ENCODE data around the gene TNRC6C. TPM values are rescaled to one million over a fixed set of nuclear protein-coding genes. Genes with fewer than 3 reads are reported as not detected.

Gene TNRC6C
- total and polyA plus RNA-seq, 4 donors, result 2.2 to 25.9 (median 13.8) TPM

DNA sequence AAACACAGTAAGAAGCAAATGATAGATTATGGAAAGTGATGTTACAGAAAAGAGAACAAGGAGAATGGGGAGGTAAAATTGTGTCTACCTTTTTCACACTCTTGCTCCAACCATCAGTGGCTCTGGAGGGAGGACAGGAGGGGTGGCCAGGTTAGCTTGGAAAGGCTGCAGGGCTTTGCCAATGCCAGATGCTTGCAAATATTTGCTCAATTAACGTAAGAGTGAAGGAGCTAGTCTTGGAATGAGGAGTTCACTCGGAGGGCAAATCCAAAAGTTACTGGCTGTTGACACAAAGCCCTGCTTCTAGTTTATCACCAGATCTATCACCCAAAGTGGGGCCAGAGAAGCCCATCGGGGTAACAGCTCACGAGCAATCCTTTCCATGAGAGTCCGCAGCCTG is 7.4 kb upstream of the TNRC6C start:
- Histone ChIP-seq H3K9me3 (ENCODE audit: control insufficient read depth in 4 of 4, insufficient read depth in 3 of 4, low read length in 3 of 4) (no peaks in the 10 kb centered on the region), H3K36me3 (ENCODE audit: control insufficient read depth in 4 of 4, insufficient read depth in 4 of 4, low read length in 4 of 4) (no peaks in the 10 kb centered on the region), H3K4me1 (ENCODE audit: control insufficient read depth in 5 of 5, insufficient read depth in 5 of 5, low read length in 5 of 5) (no peaks in the 10 kb centered on the region), H3K27me3 (ENCODE audit: control insufficient read depth in 3 of 3, insufficient read depth in 3 of 3, low read length in 2 of 3) (peaks cover 0 to 18% (median 6%) of the 10 kb centered on the region in 3 donors), H3K27ac (ENCODE audit: low read depth in 1 of 2, low read length in 1 of 2) (no peak overlapping the region), H3K9ac (ENCODE audit: insufficient read depth in 1 of 2, low read length in 2 of 2) (no peak overlapping the region), H3K4me3 (no peak overlapping the region)
- no peak for ATAC-seq (ENCODE audit: insufficient read depth, low FRiP score)
- DNase-seq, result no peak
- 57 to 73% methylated on average over 5 of the region's 5 CpGs for WGBS, 2 donors
- TF ChIP-seq, protein P1, sequence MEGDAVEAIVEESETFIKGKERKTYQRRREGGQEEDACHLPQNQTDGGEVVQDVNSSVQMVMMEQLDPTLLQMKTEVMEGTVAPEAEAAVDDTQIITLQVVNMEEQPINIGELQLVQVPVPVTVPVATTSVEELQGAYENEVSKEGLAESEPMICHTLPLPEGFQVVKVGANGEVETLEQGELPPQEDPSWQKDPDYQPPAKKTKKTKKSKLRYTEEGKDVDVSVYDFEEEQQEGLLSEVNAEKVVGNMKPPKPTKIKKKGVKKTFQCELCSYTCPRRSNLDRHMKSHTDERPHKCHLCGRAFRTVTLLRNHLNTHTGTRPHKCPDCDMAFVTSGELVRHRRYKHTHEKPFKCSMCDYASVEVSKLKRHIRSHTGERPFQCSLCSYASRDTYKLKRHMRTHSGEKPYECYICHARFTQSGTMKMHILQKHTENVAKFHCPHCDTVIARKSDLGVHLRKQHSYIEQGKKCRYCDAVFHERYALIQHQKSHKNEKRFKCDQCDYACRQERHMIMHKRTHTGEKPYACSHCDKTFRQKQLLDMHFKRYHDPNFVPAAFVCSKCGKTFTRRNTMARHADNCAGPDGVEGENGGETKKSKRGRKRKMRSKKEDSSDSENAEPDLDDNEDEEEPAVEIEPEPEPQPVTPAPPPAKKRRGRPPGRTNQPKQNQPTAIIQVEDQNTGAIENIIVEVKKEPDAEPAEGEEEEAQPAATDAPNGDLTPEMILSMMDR (IDR thresholded peaks at IDR 0.05; ENCODE audit: control extremely low read depth, extremely low read depth), result no peak

DNA sequence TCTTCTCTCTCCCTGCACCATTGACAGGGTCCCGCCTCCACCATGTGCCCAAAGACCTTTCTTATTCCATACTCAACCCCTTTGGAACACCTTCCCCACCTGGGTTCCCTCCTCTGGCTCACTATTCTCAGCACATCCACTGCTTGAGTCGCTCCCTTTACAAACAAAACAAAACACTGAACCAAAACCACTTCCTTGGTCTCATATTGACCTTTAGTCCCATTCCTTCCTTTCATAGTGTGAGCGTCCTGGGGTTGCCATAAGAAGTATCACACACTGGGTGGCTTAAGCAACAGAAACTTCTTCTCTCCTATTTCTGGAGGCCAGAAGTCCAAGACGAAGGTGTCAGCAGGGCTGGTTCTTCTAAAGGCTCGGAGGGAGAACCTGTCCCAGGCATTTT is 6.1 kb upstream of the TNRC6C start:
- ATAC-seq (ENCODE audit: insufficient read depth, low FRiP score) (no peak), DNase-seq (no peak)
- Histone ChIP-seq H3K4me1 (ENCODE audit: control insufficient read depth in 5 of 5, insufficient read depth in 5 of 5, low read length in 5 of 5) (no peaks in the 10 kb centered on the region), H3K27me3 (ENCODE audit: control insufficient read depth in 3 of 3, insufficient read depth in 3 of 3, low read length in 2 of 3) (peaks cover 0 to 29% (median 10%) of the 10 kb centered on the region in 3 donors), H3K36me3 (ENCODE audit: control insufficient read depth in 4 of 4, insufficient read depth in 4 of 4, low read length in 4 of 4) (no peaks in the 10 kb centered on the region), H3K4me3 (no peak overlapping the region), H3K9me3 (ENCODE audit: control insufficient read depth in 4 of 4, insufficient read depth in 3 of 4, low read length in 3 of 4) (no peaks in the 10 kb centered on the region), H3K27ac (ENCODE audit: low read depth in 1 of 2, low read length in 1 of 2) (no peak overlapping the region), H3K9ac (ENCODE audit: insufficient read depth in 1 of 2, low read length in 2 of 2) (no peak overlapping the region)
- WGBS, 2 donors, result 86 to 92% methylated on average over 5 of the region's 5 CpGs
- TF ChIP-seq, protein P1 (IDR thresholded peaks at IDR 0.05; ENCODE audit: control extremely low read depth, extremely low read depth), result no peak

DNA sequence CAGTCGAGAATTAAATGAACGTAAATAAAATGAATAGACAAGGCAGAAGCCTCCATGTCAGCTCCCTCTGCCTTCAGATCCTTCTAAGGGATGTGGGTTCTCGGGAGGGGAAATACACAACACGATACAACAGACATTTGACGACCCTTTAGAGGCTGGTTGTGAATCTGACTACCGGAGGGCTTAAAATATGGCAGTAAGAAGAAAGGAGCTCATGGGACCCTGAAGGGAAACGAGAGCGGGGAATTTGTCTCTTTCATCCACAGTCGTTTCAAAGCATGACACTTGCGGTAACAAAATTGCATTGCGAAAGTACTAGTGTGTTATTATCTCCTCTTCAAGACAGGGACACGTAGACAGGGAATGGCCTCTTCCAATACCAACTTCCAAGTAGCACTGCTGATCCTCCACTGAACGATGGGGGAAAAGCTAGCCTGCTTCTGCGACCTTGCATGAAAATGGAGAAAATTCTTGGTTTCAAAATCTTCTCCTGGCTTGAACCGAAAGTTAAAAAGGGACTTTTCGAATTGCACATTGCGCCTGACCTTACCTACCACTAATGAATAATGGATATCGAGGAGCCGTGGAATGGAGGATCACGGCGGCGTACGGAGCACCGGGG is 1.2 kb upstream of the TNRC6C start:
- DNase-seq (peak; percentile 41 to 58 (median 55)), ATAC-seq (ENCODE audit: insufficient read depth, low FRiP score) (no peak)
- peaks cover 0 to 23% (median 7%) of the 10 kb centered on the region in 5 donors for H3K4me1 ChIP-seq (ENCODE audit: control insufficient read depth in 5 of 5, insufficient read depth in 5 of 5, low read length in 5 of 5)
- TF ChIP-seq, protein P1 (IDR thresholded peaks at IDR 0.05; ENCODE audit: control extremely low read depth, extremely low read depth), result no peak
- 8 to 15% methylated on average over 24 of the region's 24 CpGs for WGBS, 2 donors
- peak overlapping the region; percentile 30 for H3K4me3 ChIP-seq
- no peaks in the 10 kb centered on the region for H3K36me3 ChIP-seq (ENCODE audit: control insufficient read depth in 4 of 4, insufficient read depth in 4 of 4, low read length in 4 of 4)
- no peaks in the 10 kb centered on the region for H3K9me3 ChIP-seq (ENCODE audit: control insufficient read depth in 4 of 4, insufficient read depth in 3 of 4, low read length in 3 of 4)
- H3K9ac ChIP-seq (ENCODE audit: insufficient read depth in 1 of 2, low read length in 2 of 2), result peak overlapping the region in 1 of 2 donors; percentile 13
- peaks cover 0 to 26% (median 4%) of the 10 kb centered on the region in 3 donors for H3K27me3 ChIP-seq (ENCODE audit: control insufficient read depth in 3 of 3, insufficient read depth in 3 of 3, low read length in 2 of 3)
- H3K27ac ChIP-seq (ENCODE audit: low read depth in 1 of 2, low read length in 1 of 2), result peak overlapping the region in 1 of 2 donors; percentile 52

Measured in lung (tissue), 12 donors.